HG03378 (cell line): ENCODE results near the gene TFPI.
"Not testable (repeated sequence)": the region's sequence is repeated elsewhere in the genome, so short reads cannot be mapped to it uniquely, and the experiment has no call there.

Experiments
- ATAC-seq: cut with Tn5 transposase; IDR thresholded peaks from one replicate; pipeline ENCODE4 v1.9.1; 2021; ENCODE audit warnings: mild to moderate bottlenecking, moderate library complexity; ENCODE audit not compliant: unreplicated experiment

The TFPI gene

GRCh38 chr2:187529248-187529976 is 24.8 kb downstream of the TFPI start:
- ATAC-seq = no peak

- no peak for ATAC-seq
These were observed 26.2 kb downstream of the TFPI start for GRCh38 chr2:187528042-187528441.

GRCh38 chr2:187527262-187527661 is 27.0 kb downstream of the TFPI start:
- no peak for ATAC-seq

GRCh38 chr2:187526792-187527191 is 27.4 kb downstream of the TFPI start:
- no peak for ATAC-seq

GRCh38 chr2:187525163-187525900 is 28.9 kb downstream of the TFPI start:
- no peak for ATAC-seq

- ATAC-seq = no peak
These were observed 30.9 kb downstream of the TFPI start for GRCh38 chr2:187523325-187523724.

GRCh38 chr2:187520121-187520624 is 34.1 kb downstream of the TFPI start:
- no peak for ATAC-seq

GRCh38 chr2:187519419-187520120 is 34.7 kb downstream of the TFPI start:
- ATAC-seq = no peak

- ATAC-seq = not testable (repeated sequence)
These were observed 36.4 kb downstream of the TFPI start for GRCh38 chr2:187517750-187518361.

- not testable (repeated sequence) for ATAC-seq
These were observed 37.4 kb downstream of the TFPI start for GRCh38 chr2:187516630-187517510.

- ATAC-seq = no peak
These were observed 39.3 kb downstream of the TFPI start for GRCh38 chr2:187514930-187515329.

- ATAC-seq = not testable (repeated sequence)
These were observed 39.9 kb downstream of the TFPI start for GRCh38 chr2:187514235-187514829.

GRCh38 chr2:187513460-187514234 is 40.6 kb downstream of the TFPI start:
- ATAC-seq = not testable (repeated sequence)

GRCh38 chr2:187511356-187512315 is 42.6 kb downstream of the TFPI start:
- no peak for ATAC-seq

- not testable (repeated sequence) for ATAC-seq
These were observed 43.5 kb downstream of the TFPI start for GRCh38 chr2:187510419-187511355.

GRCh38 chr2:187509667-187510417 is 44.4 kb downstream of the TFPI start:
- no peak for ATAC-seq
